IMR-90 (cell line): ENCODE data around the gene BCAS4. TPM values are rescaled to one million over a fixed set of nuclear protein-coding genes. Genes with fewer than 3 reads are reported as not detected.

ENCODE experiments used
- ATAC-seq: fragments of 200-7000 bp; cut with Tn5 transposase; 2 replicates; pipeline ENCODE4 v1.9.1; 2020; ENCODE audit warnings: low read depth, mild to moderate bottlenecking, moderate library complexity
- BruUV-seq: library from RNA; stranded (reverse); fragments of 400-500 nt; replicated peaks from 2 replicates; lab custom pipeline; 2021; lab: Mats Ljungman, UMichigan
- CTCF ChIA-PET: fragments of 300-600 bp; formaldehyde crosslinking; extraction: SDS; loops from one replicate; lab custom pipeline; 2021; ENCODE audit warnings: antibody characterized with exemption; lab: Yijun Ruan, JAX
- POLR2A ChIA-PET: fragments of 300-600 bp; sonication (Branson Sonifier 250); formaldehyde crosslinking; loops from one replicate; lab custom pipeline; 2022; ENCODE audit warnings: antibody characterized with exemption; ENCODE audit not compliant: unreplicated experiment; lab: Charles Lee
- DNase-seq: peaks from one replicate; pipeline ENCODE4 v3.0.0; 2013
- H2AFZ ChIP-seq: replicated peaks from 2 replicates; pipeline ENCODE3; 2013; ENCODE audit warnings: low read length, mild to moderate bottlenecking; ENCODE audit not compliant: poor library complexity
- H2AK5ac ChIP-seq: 2 replicates; pipeline ENCODE4 v1.6.1; 2013; ENCODE audit warnings: low read depth, low read length, inconsistent platforms
- H2AK9ac ChIP-seq: replicated peaks from 2 replicates; pipeline ENCODE3; 2013; ENCODE audit warnings: mild to moderate bottlenecking, low read depth, low read length, moderate library complexity; ENCODE audit not compliant: poor library complexity
- H2BK120ac ChIP-seq: 2 replicates; pipeline ENCODE4 v1.6.1; 2013; ENCODE audit warnings: low read depth, low read length, inconsistent platforms
- H2BK15ac ChIP-seq: 3 replicates; pipeline ENCODE4 v1.6.1; 2013; ENCODE audit warnings: low read depth, low read length, inconsistent platforms
- H2BK20ac ChIP-seq: 2 replicates; pipeline ENCODE4 v1.6.1; 2013; ENCODE audit warnings: low read depth, mild to moderate bottlenecking, inconsistent platforms, low read length, moderate library complexity
- H2BK5ac ChIP-seq: 2 replicates; pipeline ENCODE4 v1.6.1; 2013; ENCODE audit warnings: mild to moderate bottlenecking, low read depth, low read length, inconsistent platforms; ENCODE audit not compliant: poor library complexity, severe bottlenecking
- H3K14ac ChIP-seq: replicated peaks from 2 replicates; pipeline ENCODE4 v1.6.1; 2013; ENCODE audit warnings: low read depth, low read length, inconsistent platforms
- H3K18ac ChIP-seq: 2 replicates; pipeline ENCODE4 v1.6.1; 2013; ENCODE audit warnings: low read depth, low read length, control low read depth
- H3K23ac ChIP-seq: 2 replicates; pipeline ENCODE4 v1.6.1; 2013; ENCODE audit warnings: low read depth, low read length, inconsistent platforms
- H3K27ac ChIP-seq: 2 replicates; pipeline ENCODE4 v1.5.1; 2013; ENCODE audit warnings: mild to moderate bottlenecking, control low read depth, low read length; ENCODE audit not compliant: insufficient read depth
- H3K27me3 ChIP-seq: 2 replicates; pipeline ENCODE4 v1.6.1; 2013; ENCODE audit warnings: low read length; ENCODE audit not compliant: control insufficient read depth, insufficient read depth
- H3K36me3 ChIP-seq: 2 replicates; pipeline ENCODE4 v1.6.1; 2013; ENCODE audit warnings: low read length, mixed read lengths; ENCODE audit not compliant: control insufficient read depth, insufficient read depth
- H3K4ac ChIP-seq: 2 replicates; pipeline ENCODE4 v1.6.1; 2013; ENCODE audit warnings: low read depth, low read length, inconsistent platforms
- H3K4me1 ChIP-seq: 2 replicates; pipeline ENCODE4 v1.6.1; 2013; ENCODE audit warnings: low read length, mixed read lengths; ENCODE audit not compliant: control insufficient read depth, insufficient read depth
- H3K4me2 ChIP-seq: 2 replicates; pipeline ENCODE4 v1.6.1; 2013; ENCODE audit warnings: low read depth, mild to moderate bottlenecking, control low read depth, low read length, moderate library complexity
- H3K4me3 ChIP-seq: 2 replicates; pipeline ENCODE4 v1.5.1; 2013; ENCODE audit warnings: low read depth, mild to moderate bottlenecking, control low read depth, low read length, moderate library complexity; ENCODE audit not compliant: insufficient read depth
- H3K56ac ChIP-seq: 2 replicates; pipeline ENCODE4 v1.6.1; 2013; ENCODE audit warnings: low read length, inconsistent platforms; ENCODE audit not compliant: insufficient read depth; ENCODE audit errors: extremely low read depth
- H3K79me1 ChIP-seq, 2 experiments: 2 replicates each; pipeline ENCODE4 v1.6.1; 2013; ENCODE audit warnings: low read length in 2 of 2, inconsistent platforms in 1 of 2, low read depth in 1 of 2
- H3K9ac ChIP-seq: 2 replicates; pipeline ENCODE4 v1.6.1; 2013; ENCODE audit warnings: low read depth, low read length, control low read depth
- H3K9me1 ChIP-seq: 2 replicates; pipeline ENCODE4 v1.6.1; 2013; ENCODE audit warnings: low read length, inconsistent platforms; ENCODE audit not compliant: insufficient read depth
- H3K9me3 ChIP-seq: 2 replicates; pipeline ENCODE4 v1.6.1; 2013; ENCODE audit warnings: low read length; ENCODE audit not compliant: control insufficient read depth, insufficient read depth
- H4K20me1 ChIP-seq: 2 replicates; pipeline ENCODE4 v1.6.1; 2013; ENCODE audit warnings: low read length, inconsistent platforms; ENCODE audit not compliant: insufficient read depth
- H4K5ac ChIP-seq: 2 replicates; pipeline ENCODE4 v1.6.1; 2013; ENCODE audit warnings: mild to moderate bottlenecking, low read depth, low read length, control low read depth
- H4K8ac ChIP-seq, 2 experiments: 2 replicates each; pipeline ENCODE4 v1.6.1; 2013; ENCODE audit warnings: low read depth in 2 of 2, low read length in 2 of 2, control low read depth in 1 of 2, inconsistent platforms in 1 of 2
- H4K91ac ChIP-seq: 2 replicates; pipeline ENCODE4 v1.6.1; 2013; ENCODE audit warnings: low read depth, low read length, inconsistent platforms; ENCODE audit not compliant: insufficient read depth
- BHLHE40 ChIP-seq: fragments of 150-350 bp; IDR thresholded peaks from 2 replicates; pipeline ENCODE4 v1.6.1; 2016; ENCODE audit warnings: mild to moderate bottlenecking, low read depth, low read length
- CEBPB ChIP-seq: IDR thresholded peaks from 2 replicates; pipeline ENCODE4 v1.6.1; 2012; ENCODE audit warnings: low read depth, low read length, improper control_type of control experiment
- CHD1 ChIP-seq: IDR thresholded peaks from 2 replicates; pipeline ENCODE4 v1.6.1; 2012; ENCODE audit warnings: low read depth, low read length, improper control_type of control experiment
- FOS ChIP-seq: fragments of 150-350 bp; IDR thresholded peaks from 2 replicates; pipeline ENCODE4 v1.6.1; 2016; ENCODE audit warnings: low read depth, low read length
- MAZ ChIP-seq: IDR thresholded peaks from 2 replicates; pipeline ENCODE4 v1.6.1; 2012; ENCODE audit warnings: low read depth, mild to moderate bottlenecking, low read length, improper control_type of control experiment, moderate library complexity, borderline replicate concordance
- MXI1 ChIP-seq: IDR thresholded peaks from 2 replicates; pipeline ENCODE4 v1.6.1; 2012; ENCODE audit warnings: low read depth, mild to moderate bottlenecking, low read length, moderate library complexity, borderline replicate concordance
- NFE2L2 ChIP-seq: fragments of 150-350 bp; IDR thresholded peaks from 2 replicates; pipeline ENCODE4 v1.6.1; 2016; ENCODE audit warnings: low read depth, mild to moderate bottlenecking, low read length
- POLR2A ChIP-seq: IDR thresholded peaks from 2 replicates; pipeline ENCODE4 v1.6.1; 2012; ENCODE audit warnings: mild to moderate bottlenecking, low read depth, low read length
- RAD21 ChIP-seq: IDR thresholded peaks from 2 replicates; pipeline ENCODE4 v1.6.1; 2012; ENCODE audit warnings: low read length, improper control_type of control experiment
- RCOR1 ChIP-seq: IDR thresholded peaks from 2 replicates; pipeline ENCODE4 v1.6.1; 2012; ENCODE audit warnings: mild to moderate bottlenecking, low read length, improper control_type of control experiment; ENCODE audit not compliant: insufficient replicate concordance
- RFX5 ChIP-seq: IDR thresholded peaks from 2 replicates; pipeline ENCODE4 v1.8.0; 2012; ENCODE audit warnings: low read depth, mild to moderate bottlenecking, low read length, moderate library complexity
- WGBS, 2 experiments: methylation state at CpG; one replicate each; pipeline versions ENCODE4 v1.1.5 to v1.1.7; 2013; ENCODE audit warnings: missing lambda C conversion rate in 2 of 2; ENCODE audit not compliant: insufficient read length in 1 of 2; ENCODE audit errors: extremely low coverage in 2 of 2; 5-methylcytosine and 5-hydroxymethylcytosine counted together
- dilution Hi-C: fragments of 300-500 bp; cut with HindIII; formaldehyde crosslinking; loops from one replicate; pipeline ENCODE4 v1.14.3; 2018; ENCODE audit warnings: low sequenced_read_pairs; ENCODE audit not compliant: unreplicated experiment
- in situ Hi-C: fragments of 300-500 bp; cut with MboI; formaldehyde crosslinking; loops from 3 replicates; pipeline ENCODE4 v1.14.3; 2019; ENCODE audit warnings: low sequenced_read_pairs, inconsistent platforms, mixed read lengths
- intact Hi-C: fragments of 100-400 bp; cut with micrococcal nuclease; formaldehyde crosslinking; loops from 2 replicates; pipeline ENCODE4 v1.10.0; 2022
- polyA plus RNA-seq, 3 experiments: library from polyadenylated mRNA; depleted of rRNA; stranded (reverse); fragments of >200 nt; gene quantifications; 2 replicates each; pipeline ENCODE4 v1.2.3, GENCODE V29; 2012; ENCODE audit warnings: low replicate concordance in 1 of 3
- total RNA-seq: library from RNA; depleted of rRNA; stranded (reverse); fragments of >200 nt; gene quantifications from 2 replicates; pipeline ENCODE4 v1.2.3, GENCODE V29; 2012
- TF ChIP-seq, protein P1 (sequence below): fragments of 150-350 bp; IDR thresholded peaks from 2 replicates; pipeline ENCODE4 v1.6.1; 2016; ENCODE audit warnings: low read depth, mild to moderate bottlenecking, low read length, moderate library complexity, borderline replicate concordance
- TF ChIP-seq, protein P2 (sequence below): conservative IDR thresholded peaks from 2 replicates; pipeline ENCODE4 v1.5.1; 2012; ENCODE audit warnings: mild to moderate bottlenecking, low read depth, low read length, improper control_type of control experiment
- TF ChIP-seq, protein P3 (sequence below): fragments of 150-350 bp; IDR thresholded peaks from 2 replicates; pipeline ENCODE4 v1.6.1; 2017; ENCODE audit warnings: mild to moderate bottlenecking, antibody characterized with exemption, low read length, low read depth

The BCAS4 gene
- total and polyA plus RNA-seq, 2 of the 4 experiments (the other 2 are of a cell fraction), result 42.7 to 47.5 TPM

DNA sequence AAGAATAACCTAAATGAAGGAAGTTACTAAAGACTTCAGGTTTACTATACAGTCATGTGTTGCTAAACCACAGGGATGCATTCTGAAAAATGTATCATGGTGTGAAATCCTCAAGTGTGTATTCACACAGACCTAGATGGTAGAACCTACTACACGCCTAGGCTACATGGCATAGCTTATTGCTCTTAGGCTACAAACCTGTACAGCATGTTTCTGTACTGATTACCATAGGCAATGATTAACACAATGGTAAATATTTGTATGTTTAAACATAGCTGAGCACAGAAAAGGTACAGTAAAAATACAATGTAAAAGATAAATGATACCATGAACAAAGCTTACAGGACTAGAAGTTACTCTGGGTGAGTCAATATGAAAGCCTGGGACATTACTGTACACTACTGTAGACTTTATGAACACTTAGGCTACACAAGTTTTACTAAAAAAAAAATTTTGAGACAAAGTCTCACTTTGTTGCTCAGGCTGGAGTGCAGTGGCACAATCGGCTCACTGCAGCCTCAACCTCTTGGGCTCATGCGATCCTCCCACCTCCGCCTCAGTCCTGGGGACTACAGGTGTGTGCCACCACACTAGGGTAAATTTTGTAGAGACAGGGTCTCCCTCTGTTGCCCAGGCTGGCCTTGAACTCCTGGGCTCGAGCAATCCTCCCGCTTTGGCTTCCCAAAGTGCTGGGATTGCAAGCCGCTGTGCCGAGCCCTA is 100.4 kb downstream of the BCAS4 start:
- Histone ChIP-seq H2BK120ac (no peak overlapping the region), H3K27me3 (no peaks in the 10 kb centered on the region), H3K14ac (no peak overlapping the region), H2BK5ac (peak overlapping the region; percentile 70), H3K56ac (no peak overlapping the region), H3K27ac (peak overlapping the region; percentile 31; the same call in 1 of the 2 replicates), H3K9ac (no peak overlapping the region), H3K23ac (peak overlapping the region; percentile 18; the same call in 1 of the 2 replicates), H3K4ac (no peak overlapping the region; the same call in 1 of the 2 replicates), H3K4me1 (peaks cover 6% of the 10 kb centered on the region), H4K5ac (no peak overlapping the region), H4K8ac (0 out of 4 replicates have a peak overlapping the region, but pooled peaks of 1 of the 2 experiments have one; percentile 3), H4K20me1 (peaks cover 72% of the 10 kb centered on the region), H2AK5ac (no peak overlapping the region), H3K9me3 (no peaks in the 10 kb centered on the region), H3K79me1 (peaks cover 50 to 88% of the 10 kb centered on the region in 2 experiments), H3K4me2 (no peak overlapping the region), H2AK9ac (no peak overlapping the region), H3K36me3 (peaks cover 46% of the 10 kb centered on the region), H4K91ac (no peak overlapping the region), H2BK20ac (no peak overlapping the region; the same call in 1 of the 2 replicates), H3K9me1 (peaks cover 31% of the 10 kb centered on the region), H3K4me3 (no peak overlapping the region), H2BK15ac (no peak overlapping the region), H3K18ac (no peak overlapping the region; the same call in 1 of the 2 replicates), H2AFZ (no peak overlapping the region)
- CTCF ChIA-PET, result interaction anchor here (1.0 to 1.9 kb wide), 4 partner anchors 16 to 101 kb away, joined by 3 to 6 read pairs (median 4); partner anchors contain the start of gene BCAS4
- DNase-seq (peak; percentile 72), ATAC-seq (peak; percentile 76)
- dilution Hi-C loops, result no loop called here
- BruUV-seq, result no TSS peak
- intact Hi-C loops, result no loop called here
- in situ Hi-C loops, result no loop called here
- POLR2A ChIA-PET, result no interaction called here
- 89% methylated on average over 3 of the region's 8 CpGs; no CpG with 5 or more reads in 1 of the 2 experiments for WGBS, 2 experiments
- TF ChIP-seq RCOR1 (no peak), MAZ (no peak), POLR2A (no peak), RAD21 (no peak), RFX5 (no peak), BHLHE40 (no peak), NFE2L2 (no peak), MXI1 (no peak), FOS (no peak), CHD1 (no peak), CEBPB (peak; percentile 37; the same call in 1 of the 2 replicates)
- TF ChIP-seq, protein P1, sequence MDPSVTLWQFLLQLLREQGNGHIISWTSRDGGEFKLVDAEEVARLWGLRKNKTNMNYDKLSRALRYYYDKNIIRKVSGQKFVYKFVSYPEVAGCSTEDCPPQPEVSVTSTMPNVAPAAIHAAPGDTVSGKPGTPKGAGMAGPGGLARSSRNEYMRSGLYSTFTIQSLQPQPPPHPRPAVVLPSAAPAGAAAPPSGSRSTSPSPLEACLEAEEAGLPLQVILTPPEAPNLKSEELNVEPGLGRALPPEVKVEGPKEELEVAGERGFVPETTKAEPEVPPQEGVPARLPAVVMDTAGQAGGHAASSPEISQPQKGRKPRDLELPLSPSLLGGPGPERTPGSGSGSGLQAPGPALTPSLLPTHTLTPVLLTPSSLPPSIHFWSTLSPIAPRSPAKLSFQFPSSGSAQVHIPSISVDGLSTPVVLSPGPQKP, result no peak
- TF ChIP-seq, protein P2, sequence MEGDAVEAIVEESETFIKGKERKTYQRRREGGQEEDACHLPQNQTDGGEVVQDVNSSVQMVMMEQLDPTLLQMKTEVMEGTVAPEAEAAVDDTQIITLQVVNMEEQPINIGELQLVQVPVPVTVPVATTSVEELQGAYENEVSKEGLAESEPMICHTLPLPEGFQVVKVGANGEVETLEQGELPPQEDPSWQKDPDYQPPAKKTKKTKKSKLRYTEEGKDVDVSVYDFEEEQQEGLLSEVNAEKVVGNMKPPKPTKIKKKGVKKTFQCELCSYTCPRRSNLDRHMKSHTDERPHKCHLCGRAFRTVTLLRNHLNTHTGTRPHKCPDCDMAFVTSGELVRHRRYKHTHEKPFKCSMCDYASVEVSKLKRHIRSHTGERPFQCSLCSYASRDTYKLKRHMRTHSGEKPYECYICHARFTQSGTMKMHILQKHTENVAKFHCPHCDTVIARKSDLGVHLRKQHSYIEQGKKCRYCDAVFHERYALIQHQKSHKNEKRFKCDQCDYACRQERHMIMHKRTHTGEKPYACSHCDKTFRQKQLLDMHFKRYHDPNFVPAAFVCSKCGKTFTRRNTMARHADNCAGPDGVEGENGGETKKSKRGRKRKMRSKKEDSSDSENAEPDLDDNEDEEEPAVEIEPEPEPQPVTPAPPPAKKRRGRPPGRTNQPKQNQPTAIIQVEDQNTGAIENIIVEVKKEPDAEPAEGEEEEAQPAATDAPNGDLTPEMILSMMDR, result no peak
- TF ChIP-seq, protein P3, sequence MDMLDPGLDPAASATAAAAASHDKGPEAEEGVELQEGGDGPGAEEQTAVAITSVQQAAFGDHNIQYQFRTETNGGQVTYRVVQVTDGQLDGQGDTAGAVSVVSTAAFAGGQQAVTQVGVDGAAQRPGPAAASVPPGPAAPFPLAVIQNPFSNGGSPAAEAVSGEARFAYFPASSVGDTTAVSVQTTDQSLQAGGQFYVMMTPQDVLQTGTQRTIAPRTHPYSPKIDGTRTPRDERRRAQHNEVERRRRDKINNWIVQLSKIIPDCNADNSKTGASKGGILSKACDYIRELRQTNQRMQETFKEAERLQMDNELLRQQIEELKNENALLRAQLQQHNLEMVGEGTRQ, result 0 out of 2 replicates have a peak, but pooled peaks have one; percentile 16
